Activated naive CD4-positive, alpha-beta T cell treated with Interleukin-2 at 50 U/mL for 16 hours (primary cell): Measurements from ENCODE around the gene PPFIA2.
"Not testable (repeated sequence)": the region's sequence is repeated elsewhere in the genome, so short reads cannot be mapped to it uniquely, and the experiment has no call there.

ENCODE experiments used
- DNase-seq: peaks from one replicate; pipeline ENCODE4 v3.0.0-alpha.2; 2020

PPFIA2 gene

GRCh38 chr12:81255456-81255855, 503.7 kb downstream of the PPFIA2 start:
- DNase-seq = no peak

- no peak for DNase-seq
Measured at GRCh38 chr12:81253360-81253759, 505.8 kb downstream of the PPFIA2 start.

- DNase-seq = no peak
Measured at GRCh38 chr12:81252228-81252627, 506.9 kb downstream of the PPFIA2 start.

- DNase-seq = no peak
Measured at GRCh38 chr12:81249976-81250375, 509.2 kb downstream of the PPFIA2 start.

GRCh38 chr12:81245907-81246570, 513.1 kb downstream of the PPFIA2 start:
- no peak for DNase-seq

- DNase-seq = no peak
Measured at GRCh38 chr12:81245458-81245857, 513.7 kb downstream of the PPFIA2 start.

- DNase-seq = no peak
Measured at GRCh38 chr12:81231574-81232368, 527.4 kb downstream of the PPFIA2 start.

DNA sequence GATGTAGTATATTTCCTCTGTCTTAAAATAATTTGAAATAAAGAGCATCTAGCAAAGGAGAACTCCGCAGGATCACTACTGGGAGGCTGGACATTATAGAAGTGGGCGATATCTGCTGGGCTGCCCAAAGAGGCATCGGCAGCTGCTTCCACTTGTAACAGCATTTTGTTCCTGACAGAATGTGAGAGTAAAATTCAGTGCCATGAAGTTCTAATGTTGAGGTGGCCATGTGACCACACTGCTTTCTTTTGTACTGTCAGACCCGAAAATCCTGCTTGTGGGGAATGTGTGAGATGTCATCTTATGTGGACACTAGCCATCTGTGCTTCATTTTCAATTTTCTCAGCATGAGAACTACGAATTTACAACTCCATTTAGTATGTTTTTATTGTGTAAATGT, 529.4 kb downstream of the PPFIA2 start:
- no peak for DNase-seq

GRCh38 chr12:81224626-81225025, 534.5 kb downstream of the PPFIA2 start:
- DNase-seq = no peak

DNA sequence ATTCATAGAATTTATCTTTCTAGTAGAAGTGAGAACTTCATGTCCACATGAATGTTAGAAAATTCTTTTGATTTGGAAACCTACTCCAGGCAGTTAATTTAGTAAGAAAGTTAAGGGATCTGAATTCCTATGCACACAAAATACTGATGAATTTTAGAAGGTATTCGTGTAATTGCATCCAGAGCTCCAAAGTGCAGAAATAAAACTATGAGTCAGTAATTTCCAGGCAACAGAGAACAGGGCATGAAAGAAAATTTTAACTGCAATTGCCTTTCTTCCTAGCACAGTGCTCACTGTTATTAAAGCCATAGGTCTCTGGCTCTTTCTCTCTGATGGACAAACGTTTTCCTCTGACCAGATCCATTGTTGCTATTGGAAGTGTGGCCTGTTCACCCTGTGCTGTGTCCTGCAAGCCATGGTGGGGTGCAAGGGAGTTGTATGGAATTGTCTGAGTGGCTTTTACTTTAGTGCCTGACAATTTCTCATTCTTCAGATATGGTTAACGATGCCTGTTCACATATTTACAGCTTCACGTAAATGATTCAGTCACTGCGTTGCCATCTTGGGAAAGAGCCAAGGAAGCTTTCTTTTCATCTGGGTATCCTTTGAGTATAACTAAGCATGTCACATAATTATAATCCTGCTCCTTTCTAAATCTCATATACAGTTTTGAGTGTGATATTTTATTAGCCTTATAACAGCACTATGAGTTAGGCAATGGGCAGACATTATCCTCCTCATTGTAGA, 536.1 kb downstream of the PPFIA2 start:
- no peak for DNase-seq

DNA sequence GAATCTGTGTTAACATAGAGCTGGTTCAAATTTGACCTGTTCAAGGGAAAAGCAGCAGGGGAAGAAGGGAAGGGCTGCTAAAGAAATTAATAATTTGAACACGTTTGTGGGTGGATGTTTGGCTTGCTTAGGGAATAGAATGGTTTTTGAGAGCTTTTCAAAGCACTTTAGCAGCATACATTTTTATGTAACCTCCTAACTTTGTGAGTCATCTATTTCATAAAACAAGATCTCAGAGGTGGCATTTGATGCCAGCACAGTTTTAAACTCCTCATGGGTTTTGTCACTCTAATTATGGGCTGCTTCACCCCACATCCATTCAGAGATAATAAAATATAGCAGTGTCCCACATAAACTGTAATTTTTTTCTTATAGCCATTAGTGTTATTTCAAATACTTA, 537.5 kb downstream of the PPFIA2 start:
- no peak for DNase-seq

GRCh38 chr12:81216739-81217138, 542.4 kb downstream of the PPFIA2 start:
- no peak for DNase-seq

DNA sequence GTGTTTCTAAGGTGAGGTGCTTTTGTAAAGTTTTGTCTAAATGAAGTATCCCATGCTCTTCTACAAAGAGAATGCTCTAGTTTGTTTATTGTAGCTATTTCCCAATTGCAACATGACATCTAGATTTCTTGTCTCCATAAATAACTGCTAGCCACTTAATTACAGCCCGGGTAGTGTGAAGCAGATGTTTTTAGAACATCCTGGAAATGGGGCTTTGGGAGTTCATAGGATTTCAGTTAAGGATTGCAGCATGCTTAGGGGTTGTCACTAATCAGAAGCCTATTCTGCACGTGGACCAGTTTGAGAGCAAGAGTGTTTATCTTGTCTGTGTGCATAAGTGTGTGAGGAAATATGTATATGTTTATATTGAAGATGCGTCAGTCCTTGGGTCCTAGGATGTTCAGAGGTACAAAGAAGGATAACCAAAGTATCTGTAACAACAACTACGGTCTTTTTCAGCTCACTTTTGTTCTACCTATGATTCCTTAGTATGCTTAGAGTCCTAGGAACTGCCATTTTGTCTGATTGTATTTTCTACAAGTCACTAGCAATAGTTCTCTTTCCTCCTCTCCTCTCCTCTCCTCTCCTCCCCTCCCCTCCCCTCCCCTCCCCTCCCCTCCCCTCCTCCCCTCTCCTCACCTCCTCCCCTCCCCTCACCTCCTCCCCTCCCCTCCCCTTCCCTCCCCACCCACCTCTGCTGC, 546.0 kb downstream of the PPFIA2 start:
- no peak for DNase-seq

- no peak for DNase-seq
Measured at GRCh38 chr12:81211306-81211705, 547.8 kb downstream of the PPFIA2 start.

DNA sequence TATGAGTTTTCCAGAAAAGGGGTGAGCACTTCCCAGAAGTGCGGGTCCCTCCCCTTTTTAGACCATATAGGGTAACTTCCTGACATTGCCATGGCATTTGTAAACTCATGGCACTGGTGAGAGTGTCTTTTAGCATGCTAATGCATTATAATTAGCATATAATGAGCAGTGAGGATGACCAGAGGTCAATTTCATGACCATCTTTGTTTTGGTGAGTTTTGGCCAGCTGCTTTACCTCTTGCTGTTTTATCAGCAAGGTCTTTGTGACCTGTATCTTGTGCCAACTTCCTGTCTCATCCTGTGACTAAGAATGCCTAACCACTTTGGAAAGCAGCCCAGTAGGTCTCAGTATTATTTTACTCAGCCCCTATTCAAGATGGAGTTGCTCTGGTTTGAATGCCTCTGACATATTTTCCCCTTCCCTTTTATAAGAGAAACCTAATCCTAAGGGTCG, 549.4 kb downstream of the PPFIA2 start:
- not testable (repeated sequence) for DNase-seq

DNA sequence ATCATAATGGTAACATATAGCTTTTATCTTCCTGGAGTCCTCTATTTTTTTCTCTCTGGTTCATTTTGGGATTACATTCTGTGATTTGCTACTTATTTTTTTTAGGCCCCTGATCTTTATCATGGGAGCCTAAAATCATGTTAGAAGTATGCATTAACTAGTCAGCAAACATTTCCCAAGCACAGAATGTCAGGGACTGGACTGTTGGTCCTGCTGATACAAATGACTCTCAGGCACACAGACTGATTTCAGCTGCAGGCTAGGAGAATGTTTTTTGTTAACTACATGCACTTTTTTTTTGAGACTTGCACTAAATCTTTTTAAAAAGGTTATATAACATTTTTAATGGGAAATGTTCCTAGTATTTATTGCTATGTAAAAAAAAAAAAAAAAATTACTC, 550.1 kb downstream of the PPFIA2 start:
- no peak for DNase-seq

DNA sequence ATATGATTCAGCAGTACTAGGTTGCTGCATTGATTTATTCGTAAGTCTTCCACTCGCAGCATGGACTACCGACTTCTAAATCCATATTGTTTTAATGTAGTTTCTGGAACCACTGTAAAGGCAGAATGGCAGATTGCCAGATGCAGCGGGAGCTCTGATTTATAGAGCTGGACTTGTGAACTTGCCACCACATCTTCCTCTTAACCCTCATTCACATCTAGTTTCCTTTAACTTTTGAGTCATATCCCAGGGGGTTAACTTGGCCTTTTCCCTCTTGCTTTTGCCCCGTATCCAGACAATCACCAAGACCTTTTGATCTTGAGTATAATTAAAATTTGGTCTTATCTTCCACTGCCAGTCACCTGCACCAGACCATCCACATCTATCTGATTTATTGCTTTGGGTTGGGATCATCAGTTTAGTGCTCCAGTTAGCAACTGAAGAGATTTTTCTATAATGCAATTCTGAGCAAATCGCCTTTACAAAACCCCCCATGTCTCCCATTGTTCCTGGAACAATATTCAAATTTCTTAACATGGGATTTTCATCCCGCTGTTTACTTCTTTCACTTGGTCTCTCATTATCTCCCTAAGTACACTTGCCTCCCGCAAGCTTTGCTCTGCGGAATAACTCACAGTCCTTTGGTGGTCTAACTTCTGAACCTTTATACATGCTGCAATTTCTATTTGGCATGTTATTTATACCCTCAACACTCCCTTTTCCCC, 550.8 kb downstream of the PPFIA2 start:
- DNase-seq = no peak
